Lower lobe of right lung (tissue), 2 donors: ENCODE data around the gene ART4. TPM values are rescaled to one million over a fixed set of nuclear protein-coding genes. Genes with fewer than 3 reads are reported as not detected.

Experiments used
- ATAC-seq, 2 donors: fragments of 200-7000 bp; cut with Tn5 transposase; one replicate each; pipeline ENCODE4 v1.9.1; 2020 to 2022; ENCODE audit warnings: mild to moderate bottlenecking in 2 of 2, moderate library complexity in 2 of 2
- DNase-seq: peaks from one replicate; pipeline ENCODE4 v3.0.0-alpha.2; 2020
- H3K27ac ChIP-seq: fragments of 200-600 bp; one replicate; pipeline ENCODE4 v1.8.0; 2022
- H3K27me3 ChIP-seq: fragments of 200-600 bp; one replicate; pipeline ENCODE4 v1.8.0; 2022; ENCODE audit warnings: low read depth
- H3K36me3 ChIP-seq: fragments of 200-600 bp; one replicate; pipeline ENCODE4 v1.8.0; 2022; ENCODE audit warnings: mild to moderate bottlenecking
- H3K4me1 ChIP-seq: fragments of 200-600 bp; one replicate; pipeline ENCODE4 v1.8.0; 2022
- H3K4me3 ChIP-seq: fragments of 200-600 bp; one replicate; pipeline ENCODE4 v1.8.0; 2022; ENCODE audit warnings: mild to moderate bottlenecking
- H3K9me3 ChIP-seq: fragments of 200-600 bp; one replicate; pipeline ENCODE4 v1.8.0; 2022
- CTCF ChIP-seq: fragments of 200-600 bp; IDR thresholded peaks from one replicate; pipeline ENCODE4 v1.8.0; 2022; ENCODE audit warnings: antibody characterized with exemption, mild to moderate bottlenecking
- intact Hi-C: fragments of 100-400 bp; cut with DNase I; formaldehyde crosslinking; loops from one replicate; pipeline ENCODE4 v1.11.0; 2022
- total RNA-seq: library from RNA; stranded (reverse); fragmentation: NEBNext Ultra II Directional; extraction: Animal tissue kit (Norgen Biotek cat#: 25700); gene quantifications from one replicate; pipeline ENCODE4 v1.2.1, GENCODE V29; 2021
- donor health status: DM: no; HTN: yes; CAD: no; lungs with severe emphysema.

Gene ART4
- total RNA-seq, 1 donor from 2014 or later, result 3.7 TPM

DNA sequence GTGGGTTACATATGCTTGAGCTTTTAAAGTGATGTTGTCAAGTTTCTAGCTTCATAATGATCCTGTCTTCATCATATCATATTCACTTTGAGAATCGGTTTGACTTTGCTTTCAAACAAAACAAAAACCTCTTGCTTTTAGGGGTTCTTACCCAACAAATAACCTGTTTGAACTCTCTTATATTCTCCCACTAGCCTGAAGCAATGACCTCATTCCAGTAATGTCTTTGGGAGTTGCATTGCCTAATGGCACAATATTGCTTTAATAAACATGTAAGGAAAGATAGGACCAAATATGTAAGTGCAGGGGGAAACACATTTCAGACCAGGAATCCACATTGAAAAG, 67.7 kb downstream of the ART4 start:
- Histone ChIP-seq H3K9me3 (no peaks in the 10 kb centered on the region), H3K27me3 (no peaks in the 10 kb centered on the region), H3K4me3 (peak overlapping the region; percentile 75), H3K36me3 (no peaks in the 10 kb centered on the region), H3K27ac (peak overlapping the region; percentile 97), H3K4me1 (peaks cover 23% of the 10 kb centered on the region)
- DNase-seq, result no peak
- no peak for TF ChIP-seq CTCF
- no peak for ATAC-seq
- intact Hi-C loops, result no loop called here

Other genes with a start within 250 kb of the ART4 start
- gene GUCY2C, start 146.9 kb downstream of the ART4 start, total RNA-seq, result not detected
- 49.3 TPM for gene WBP11, start 40.0 kb downstream of the ART4 start, total RNA-seq
- 0.77 TPM for gene C12orf60, start 39.9 kb downstream of the ART4 start, total RNA-seq
- 0.68 TPM for gene SMCO3, start 29.3 kb downstream of the ART4 start, total RNA-seq
- gene MGP, start 42.3 kb upstream of the ART4 start, total RNA-seq, result 464 TPM
- 16.2 TPM for gene ERP27, start 95.0 kb upstream of the ART4 start, total RNA-seq
- 313 TPM for gene ARHGDIB, start 118.1 kb upstream of the ART4 start, total RNA-seq
- 0.53 TPM for gene PDE6H, start 129.5 kb upstream of the ART4 start, total RNA-seq